ENCODE data around the gene POLE2.

- no peak for TF ChIP-seq CTCF (IDR thresholded peaks at IDR 0.05)
- no peak for TF ChIP-seq POLR2AphosphoS5 (IDR thresholded peaks at IDR 0.05; ENCODE audit: low read depth, low read length)
- no peak for TF ChIP-seq SIN3A (IDR thresholded peaks at IDR 0.05; ENCODE audit: borderline replicate concordance, insufficient read depth, low read depth, low read length)
Measured at GRCh38 chr14:49733836-49734235, 45.8 kb upstream of the POLE2 start.

Data from Panc1 (cell line).